ENCODE data around the gene LAMA5.

DNA sequence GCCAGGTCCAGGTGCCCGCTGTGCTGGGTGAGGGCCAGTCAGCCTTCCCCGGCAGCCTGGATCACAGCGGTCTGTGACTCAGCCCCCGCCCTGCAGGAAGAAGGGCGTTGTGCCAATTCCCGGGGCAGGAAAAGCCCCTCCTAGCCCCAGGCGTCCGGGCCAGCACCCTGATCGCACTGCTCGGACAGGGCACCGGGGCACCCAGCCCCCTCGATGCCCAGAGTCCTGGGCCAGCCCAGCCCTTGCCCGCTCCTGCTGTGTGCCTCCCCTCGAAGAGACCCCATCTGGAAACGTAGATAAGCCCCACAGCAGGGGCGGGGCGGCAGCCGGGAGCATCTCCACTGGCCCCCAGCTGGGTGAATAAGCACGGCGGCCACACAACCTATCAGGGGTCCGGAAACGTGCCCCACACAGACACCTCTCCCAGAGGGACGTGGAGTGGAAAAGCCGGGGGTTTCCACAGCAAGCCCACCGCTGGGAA lies 9.9 kb downstream of the LAMA5 start:
- TF ChIP-seq, protein P1, sequence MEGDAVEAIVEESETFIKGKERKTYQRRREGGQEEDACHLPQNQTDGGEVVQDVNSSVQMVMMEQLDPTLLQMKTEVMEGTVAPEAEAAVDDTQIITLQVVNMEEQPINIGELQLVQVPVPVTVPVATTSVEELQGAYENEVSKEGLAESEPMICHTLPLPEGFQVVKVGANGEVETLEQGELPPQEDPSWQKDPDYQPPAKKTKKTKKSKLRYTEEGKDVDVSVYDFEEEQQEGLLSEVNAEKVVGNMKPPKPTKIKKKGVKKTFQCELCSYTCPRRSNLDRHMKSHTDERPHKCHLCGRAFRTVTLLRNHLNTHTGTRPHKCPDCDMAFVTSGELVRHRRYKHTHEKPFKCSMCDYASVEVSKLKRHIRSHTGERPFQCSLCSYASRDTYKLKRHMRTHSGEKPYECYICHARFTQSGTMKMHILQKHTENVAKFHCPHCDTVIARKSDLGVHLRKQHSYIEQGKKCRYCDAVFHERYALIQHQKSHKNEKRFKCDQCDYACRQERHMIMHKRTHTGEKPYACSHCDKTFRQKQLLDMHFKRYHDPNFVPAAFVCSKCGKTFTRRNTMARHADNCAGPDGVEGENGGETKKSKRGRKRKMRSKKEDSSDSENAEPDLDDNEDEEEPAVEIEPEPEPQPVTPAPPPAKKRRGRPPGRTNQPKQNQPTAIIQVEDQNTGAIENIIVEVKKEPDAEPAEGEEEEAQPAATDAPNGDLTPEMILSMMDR (IDR thresholded peaks at IDR 0.05) = no peak
- TF ChIP-seq EZH2phosphoT487 (IDR thresholded peaks at IDR 0.05; ENCODE audit: borderline replicate concordance, low read depth) = no peak
- no peak for TF ChIP-seq SIN3A (IDR thresholded peaks at IDR 0.05; ENCODE audit: borderline replicate concordance, low read depth, low read length)
- TF ChIP-seq ELF1 (IDR thresholded peaks at IDR 0.05) = no peak
- TF ChIP-seq NFIC (IDR thresholded peaks at IDR 0.05; ENCODE audit: borderline replicate concordance) = peak; percentile 94
- TF ChIP-seq JUND (IDR thresholded peaks at IDR 0.05) = no peak
- TF ChIP-seq, protein P2, sequence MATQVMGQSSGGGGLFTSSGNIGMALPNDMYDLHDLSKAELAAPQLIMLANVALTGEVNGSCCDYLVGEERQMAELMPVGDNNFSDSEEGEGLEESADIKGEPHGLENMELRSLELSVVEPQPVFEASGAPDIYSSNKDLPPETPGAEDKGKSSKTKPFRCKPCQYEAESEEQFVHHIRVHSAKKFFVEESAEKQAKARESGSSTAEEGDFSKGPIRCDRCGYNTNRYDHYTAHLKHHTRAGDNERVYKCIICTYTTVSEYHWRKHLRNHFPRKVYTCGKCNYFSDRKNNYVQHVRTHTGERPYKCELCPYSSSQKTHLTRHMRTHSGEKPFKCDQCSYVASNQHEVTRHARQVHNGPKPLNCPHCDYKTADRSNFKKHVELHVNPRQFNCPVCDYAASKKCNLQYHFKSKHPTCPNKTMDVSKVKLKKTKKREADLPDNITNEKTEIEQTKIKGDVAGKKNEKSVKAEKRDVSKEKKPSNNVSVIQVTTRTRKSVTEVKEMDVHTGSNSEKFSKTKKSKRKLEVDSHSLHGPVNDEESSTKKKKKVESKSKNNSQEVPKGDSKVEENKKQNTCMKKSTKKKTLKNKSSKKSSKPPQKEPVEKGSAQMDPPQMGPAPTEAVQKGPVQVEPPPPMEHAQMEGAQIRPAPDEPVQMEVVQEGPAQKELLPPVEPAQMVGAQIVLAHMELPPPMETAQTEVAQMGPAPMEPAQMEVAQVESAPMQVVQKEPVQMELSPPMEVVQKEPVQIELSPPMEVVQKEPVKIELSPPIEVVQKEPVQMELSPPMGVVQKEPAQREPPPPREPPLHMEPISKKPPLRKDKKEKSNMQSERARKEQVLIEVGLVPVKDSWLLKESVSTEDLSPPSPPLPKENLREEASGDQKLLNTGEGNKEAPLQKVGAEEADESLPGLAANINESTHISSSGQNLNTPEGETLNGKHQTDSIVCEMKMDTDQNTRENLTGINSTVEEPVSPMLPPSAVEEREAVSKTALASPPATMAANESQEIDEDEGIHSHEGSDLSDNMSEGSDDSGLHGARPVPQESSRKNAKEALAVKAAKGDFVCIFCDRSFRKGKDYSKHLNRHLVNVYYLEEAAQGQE (IDR thresholded peaks at IDR 0.05; ENCODE audit: low read depth, low read length) = no peak
- TF ChIP-seq POLR2AphosphoS5 (IDR thresholded peaks at IDR 0.05; ENCODE audit: low read depth, low read length) = no peak
- no peak for TF ChIP-seq GABPA (IDR thresholded peaks at IDR 0.05; ENCODE audit: low read depth)
- no peak for TF ChIP-seq GATA2 (CRISPR knock-in tag; IDR thresholded peaks at IDR 0.05)
- TF ChIP-seq NRF1 (IDR thresholded peaks at IDR 0.05; ENCODE audit: low read depth, low read length) = no peak
- TF ChIP-seq, protein P3, sequence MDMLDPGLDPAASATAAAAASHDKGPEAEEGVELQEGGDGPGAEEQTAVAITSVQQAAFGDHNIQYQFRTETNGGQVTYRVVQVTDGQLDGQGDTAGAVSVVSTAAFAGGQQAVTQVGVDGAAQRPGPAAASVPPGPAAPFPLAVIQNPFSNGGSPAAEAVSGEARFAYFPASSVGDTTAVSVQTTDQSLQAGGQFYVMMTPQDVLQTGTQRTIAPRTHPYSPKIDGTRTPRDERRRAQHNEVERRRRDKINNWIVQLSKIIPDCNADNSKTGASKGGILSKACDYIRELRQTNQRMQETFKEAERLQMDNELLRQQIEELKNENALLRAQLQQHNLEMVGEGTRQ (IDR thresholded peaks at IDR 0.05; ENCODE audit: borderline replicate concordance, low read depth, low read length) = no peak
- TF ChIP-seq YY1 (IDR thresholded peaks at IDR 0.05; ENCODE audit: low read depth) = no peak
- no peak for TF ChIP-seq MEF2A (IDR thresholded peaks at IDR 0.05; ENCODE audit: borderline replicate concordance, low read depth)
